PFSK-1 (cell line): Measurements from ENCODE around the gene FADS2.

Source experiments
- FOXP2 ChIP-seq: optimal IDR thresholded peaks from 2 replicates; pipeline ENCODE3; 2011; ENCODE audit warnings: borderline replicate concordance, control low read depth, inconsistent platforms; ENCODE audit not compliant: insufficient read depth; ENCODE audit errors: extremely low read length, extremely low read depth
- POLR2AphosphoS5 ChIP-seq: IDR thresholded peaks from 2 replicates; pipeline ENCODE4 v1.6.1; 2012; ENCODE audit warnings: low read depth, mild to moderate bottlenecking, control low read depth, low read length, moderate library complexity
- SIN3A ChIP-seq: IDR thresholded peaks from 2 replicates; pipeline ENCODE4 v1.6.1; 2012; ENCODE audit warnings: mild to moderate bottlenecking, low read length, moderate library complexity, borderline replicate concordance; ENCODE audit not compliant: insufficient read depth
- TAF1 ChIP-seq: IDR thresholded peaks from 2 replicates; pipeline ENCODE4 v1.6.1; 2012; ENCODE audit warnings: low read length, control low read depth, borderline replicate concordance; ENCODE audit not compliant: insufficient read depth
- TF ChIP-seq, protein P1 (sequence below), 2 experiments: IDR thresholded peaks; 2 replicates each; pipeline versions ENCODE4 v1.6.1 to v1.8.0; 2011 to 2012; ENCODE audit warnings: low read depth in 2 of 2, low read length in 2 of 2, control low read depth in 1 of 2, inconsistent platforms in 1 of 2, mild to moderate bottlenecking in 1 of 2, moderate library complexity in 1 of 2; ENCODE audit not compliant: insufficient read depth in 1 of 2

DNA sequence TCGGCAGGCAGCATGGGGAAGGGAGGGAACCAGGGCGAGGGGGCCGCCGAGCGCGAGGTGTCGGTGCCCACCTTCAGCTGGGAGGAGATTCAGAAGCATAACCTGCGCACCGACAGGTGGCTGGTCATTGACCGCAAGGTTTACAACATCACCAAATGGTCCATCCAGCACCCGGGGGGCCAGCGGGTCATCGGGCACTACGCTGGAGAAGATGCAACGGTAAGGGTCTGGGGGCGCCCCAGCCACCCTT lies 204 bp downstream of the FADS2 start:
- TF ChIP-seq POLR2AphosphoS5 (no peak), TAF1 (no peak), SIN3A (no peak), FOXP2 (no peak)
- TF ChIP-seq, protein P1, sequence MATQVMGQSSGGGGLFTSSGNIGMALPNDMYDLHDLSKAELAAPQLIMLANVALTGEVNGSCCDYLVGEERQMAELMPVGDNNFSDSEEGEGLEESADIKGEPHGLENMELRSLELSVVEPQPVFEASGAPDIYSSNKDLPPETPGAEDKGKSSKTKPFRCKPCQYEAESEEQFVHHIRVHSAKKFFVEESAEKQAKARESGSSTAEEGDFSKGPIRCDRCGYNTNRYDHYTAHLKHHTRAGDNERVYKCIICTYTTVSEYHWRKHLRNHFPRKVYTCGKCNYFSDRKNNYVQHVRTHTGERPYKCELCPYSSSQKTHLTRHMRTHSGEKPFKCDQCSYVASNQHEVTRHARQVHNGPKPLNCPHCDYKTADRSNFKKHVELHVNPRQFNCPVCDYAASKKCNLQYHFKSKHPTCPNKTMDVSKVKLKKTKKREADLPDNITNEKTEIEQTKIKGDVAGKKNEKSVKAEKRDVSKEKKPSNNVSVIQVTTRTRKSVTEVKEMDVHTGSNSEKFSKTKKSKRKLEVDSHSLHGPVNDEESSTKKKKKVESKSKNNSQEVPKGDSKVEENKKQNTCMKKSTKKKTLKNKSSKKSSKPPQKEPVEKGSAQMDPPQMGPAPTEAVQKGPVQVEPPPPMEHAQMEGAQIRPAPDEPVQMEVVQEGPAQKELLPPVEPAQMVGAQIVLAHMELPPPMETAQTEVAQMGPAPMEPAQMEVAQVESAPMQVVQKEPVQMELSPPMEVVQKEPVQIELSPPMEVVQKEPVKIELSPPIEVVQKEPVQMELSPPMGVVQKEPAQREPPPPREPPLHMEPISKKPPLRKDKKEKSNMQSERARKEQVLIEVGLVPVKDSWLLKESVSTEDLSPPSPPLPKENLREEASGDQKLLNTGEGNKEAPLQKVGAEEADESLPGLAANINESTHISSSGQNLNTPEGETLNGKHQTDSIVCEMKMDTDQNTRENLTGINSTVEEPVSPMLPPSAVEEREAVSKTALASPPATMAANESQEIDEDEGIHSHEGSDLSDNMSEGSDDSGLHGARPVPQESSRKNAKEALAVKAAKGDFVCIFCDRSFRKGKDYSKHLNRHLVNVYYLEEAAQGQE (IDR thresholded peaks at IDR 0.05; ENCODE audit: insufficient read depth in 1 of 2, low read depth in 2 of 2, low read length in 2 of 2), result no peak
